OCI-LY1 (cell line): Measurements from ENCODE around the gene XAGE1A.
"Not testable (repeated sequence)": the region's sequence is repeated elsewhere in the genome, so short reads cannot be mapped to it uniquely, and the experiment has no call there.

Source experiments
- H2AFZ ChIP-seq: fragments of 200-600 bp; sonication (generic), shearing (Covaris generic); 2 replicates; pipeline ENCODE4 v1.6.0; 2014; ENCODE audit warnings: antibody characterized with exemption, mild to moderate bottlenecking, low read length
- H3F3A ChIP-seq: fragments of 200-600 bp; sonication (generic), shearing (Covaris generic); 2 replicates; pipeline ENCODE4 v1.6.0; 2014; ENCODE audit warnings: mild to moderate bottlenecking, antibody characterized with exemption, low read length, moderate library complexity; ENCODE audit not compliant: insufficient read depth
- H3K27ac ChIP-seq: fragments of 200-600 bp; sonication (generic); 2 replicates; pipeline ENCODE4 v1.5.1; 2014; ENCODE audit warnings: low read length, mixed run types, mild to moderate bottlenecking, low read depth; ENCODE audit not compliant: poor library complexity, severe bottlenecking
- H3K27me3 ChIP-seq: fragments of 200-600 bp; sonication (generic); 2 replicates; pipeline ENCODE4 v1.6.0; 2014; ENCODE audit warnings: antibody characterized with exemption, mild to moderate bottlenecking, low read length, moderate library complexity; ENCODE audit not compliant: insufficient read depth
- H3K36me3 ChIP-seq: fragments of 200-600 bp; sonication (generic); 2 replicates; pipeline ENCODE4 v1.6.1; 2014; ENCODE audit warnings: mild to moderate bottlenecking, antibody characterized with exemption, low read length, moderate library complexity, mixed read lengths; ENCODE audit not compliant: insufficient read depth
- H3K4me1 ChIP-seq: fragments of 200-600 bp; sonication (generic); 2 replicates; pipeline ENCODE4 v1.5.1; 2014; ENCODE audit warnings: mild to moderate bottlenecking, low read length, moderate library complexity; ENCODE audit not compliant: insufficient read depth, severe bottlenecking
- H3K4me2 ChIP-seq: fragments of 200-600 bp; sonication (generic), shearing (Covaris generic); 2 replicates; pipeline ENCODE4 v1.6.1; 2014; ENCODE audit warnings: low read length
- H3K4me3 ChIP-seq: fragments of 200-600 bp; sonication (generic); 2 replicates; pipeline ENCODE4 v1.5.1; 2014; ENCODE audit warnings: low read length, low read depth, mild to moderate bottlenecking, mixed read lengths; ENCODE audit not compliant: poor library complexity, severe bottlenecking
- H3K79me2 ChIP-seq: fragments of 200-600 bp; shearing (Covaris generic); 2 replicates; pipeline ENCODE4 v1.6.1; 2016; ENCODE audit warnings: mixed run types, low read length, mixed read lengths; ENCODE audit not compliant: insufficient read depth
- H3K9ac ChIP-seq: fragments of 200-600 bp; sonication (generic), shearing (Covaris generic); 2 replicates; pipeline ENCODE4 v1.6.1; 2014; ENCODE audit warnings: mild to moderate bottlenecking, low read length, mixed read lengths
- H3K9me2 ChIP-seq: fragments of 200-600 bp; sonication (generic), shearing (Covaris generic); 2 replicates; pipeline ENCODE4 v1.6.1; 2014; ENCODE audit warnings: low read depth, mild to moderate bottlenecking, low read length, mixed read lengths
- H3K9me3 ChIP-seq: fragments of 200-600 bp; shearing (Covaris generic); 2 replicates; pipeline ENCODE4 v1.6.1; 2014; ENCODE audit warnings: low read length, mixed read lengths
- H4K20me1 ChIP-seq: fragments of 200-600 bp; sonication (generic), shearing (Covaris generic); 2 replicates; pipeline ENCODE4 v1.6.0; 2016; ENCODE audit warnings: mild to moderate bottlenecking, low read length; ENCODE audit not compliant: insufficient read depth
- CTCF ChIP-seq: fragments of 200-600 bp; sonication (generic), shearing (Covaris generic); IDR thresholded peaks from 2 replicates; pipeline ENCODE4 v1.5.1; 2017; ENCODE audit warnings: mild to moderate bottlenecking, antibody characterized with exemption, low read length, moderate library complexity, mixed read lengths
- EZH2 ChIP-seq: fragments of 200-600 bp; sonication (generic), shearing (Covaris generic); IDR thresholded peaks from 2 replicates; pipeline ENCODE4 v1.8.0; 2017; ENCODE audit warnings: borderline replicate concordance, mixed run types, mild to moderate bottlenecking, antibody characterized with exemption, low read length, moderate library complexity, mixed read lengths

The XAGE1A gene

GRCh38 chrX:52516987-52517325 lies 21.3 kb downstream of the XAGE1A start, which contains the start of gene XAGE1B:
Gene XAGE1B, minus strand, starts transcription at chrX:52517063. Its CDS starts 1,536 bp downstream, at chrX:52515527.
- not testable (repeated sequence) for H3K9me2 ChIP-seq, H3K4me1 ChIP-seq, H3K27ac ChIP-seq, H3K27me3 ChIP-seq, H4K20me1 ChIP-seq, H3K9ac ChIP-seq, H3K36me3 ChIP-seq, H2AFZ ChIP-seq, H3F3A ChIP-seq, H3K4me3 ChIP-seq, H3K9me3 ChIP-seq, H3K4me2 ChIP-seq, H3K79me2 ChIP-seq

GRCh38 chrX:52541051-52541450 lies 45.4 kb downstream of the XAGE1A start:
- H3K9me2 ChIP-seq, H3K4me1 ChIP-seq, H3K27me3 ChIP-seq, H3K9me3 ChIP-seq, H3K4me2 ChIP-seq, H3K4me3 ChIP-seq, H2AFZ ChIP-seq, H4K20me1 ChIP-seq, H3K9ac ChIP-seq, H3K27ac ChIP-seq, H3F3A ChIP-seq, H3K36me3 ChIP-seq, H3K79me2 ChIP-seq: not testable (repeated sequence)

- Histone ChIP-seq H3K27me3 (no peaks in the 10 kb centered on the region), H3F3A (no peaks in the 10 kb centered on the region), H3K27ac (no peak overlapping the region), H3K9me2 (no peaks in the 10 kb centered on the region), H3K36me3 (no peaks in the 10 kb centered on the region), H3K9me3 (no peaks in the 10 kb centered on the region), H3K9ac (no peak overlapping the region), H2AFZ (no peak overlapping the region), H4K20me1 (no peaks in the 10 kb centered on the region), H3K4me3 (no peak overlapping the region), H3K4me1 (no peaks in the 10 kb centered on the region), H3K79me2 (no peaks in the 10 kb centered on the region), H3K4me2 (no peak overlapping the region)
- no peak for TF ChIP-seq CTCF
- TF ChIP-seq EZH2 = no peak
These were observed 46.7 kb downstream of the XAGE1A start for GRCh38 chrX:52542311-52542710.

GRCh38 chrX:52544147-52544840 lies 48.7 kb downstream of the XAGE1A start:
- H3K4me1 ChIP-seq = no peaks in the 10 kb centered on the region
- no peaks in the 10 kb centered on the region for H3K27me3 ChIP-seq
- H2AFZ ChIP-seq = no peak overlapping the region
- no peaks in the 10 kb centered on the region for H3K79me2 ChIP-seq
- no peak overlapping the region for H3K9ac ChIP-seq
- H3K9me3 ChIP-seq = no peaks in the 10 kb centered on the region
- no peaks in the 10 kb centered on the region for H3F3A ChIP-seq
- no peak overlapping the region for H3K27ac ChIP-seq
- TF ChIP-seq EZH2 (no peak), CTCF (no peak)
- H3K9me2 ChIP-seq = no peaks in the 10 kb centered on the region
- no peak overlapping the region for H3K4me2 ChIP-seq
- H4K20me1 ChIP-seq = no peaks in the 10 kb centered on the region
- H3K4me3 ChIP-seq = no peak overlapping the region
- no peaks in the 10 kb centered on the region for H3K36me3 ChIP-seq

- not testable (repeated sequence) for H3K9me2 ChIP-seq, H3F3A ChIP-seq, H3K4me1 ChIP-seq, H3K27ac ChIP-seq, H4K20me1 ChIP-seq, H3K9me3 ChIP-seq, H3K27me3 ChIP-seq, H3K4me2 ChIP-seq, H2AFZ ChIP-seq, H3K79me2 ChIP-seq, H3K9ac ChIP-seq, H3K4me3 ChIP-seq, H3K36me3 ChIP-seq
These were observed 53.2 kb downstream of the XAGE1A start for GRCh38 chrX:52548769-52549168.
